Keratinocyte (primary cell): ENCODE measurements around the gene ZNF100. TPM values are rescaled to one million over a fixed set of nuclear protein-coding genes. Genes with fewer than 3 reads are reported as not detected.

Experiments used
- DNase-seq: peaks from one replicate; pipeline ENCODE4 v3.0.0-alpha.2; 2011; ENCODE audit warnings: low read depth, missing footprints, low spot score
- FAIRE-seq: peaks from 2 replicates; lab custom pipeline; 2011; peaks lifted over from hg19 to GRCh38; lab: Jason Lieb, UNC
- H2AFZ ChIP-seq: 2 replicates; pipeline ENCODE4 v1.6.0; 2012; ENCODE audit warnings: low read length, control low read depth, inconsistent platforms; ENCODE audit not compliant: control insufficient read depth
- H3K27ac ChIP-seq: 2 replicates; pipeline ENCODE4 v1.5.1; 2011; ENCODE audit warnings: low read length; ENCODE audit not compliant: control insufficient read depth, insufficient read depth
- H3K27me3 ChIP-seq: 3 replicates; pipeline ENCODE4 v1.6.0; 2011; ENCODE audit warnings: low read length; ENCODE audit not compliant: control insufficient read depth, insufficient read depth; ENCODE audit errors: extremely low read depth
- H3K36me3 ChIP-seq, 2 experiments: 2 replicates in 1 of 2; 3 replicates in 1 of 2; pipeline ENCODE4 v1.5.1; 2011; ENCODE audit warnings: low read length in 2 of 2, mild to moderate bottlenecking in 1 of 2; ENCODE audit not compliant: control insufficient read depth in 2 of 2, insufficient read depth in 2 of 2; ENCODE audit errors: extremely low read depth in 1 of 2
- H3K4me1 ChIP-seq: 3 replicates; pipeline ENCODE4 v1.5.1; 2011; ENCODE audit warnings: low read length; ENCODE audit not compliant: control insufficient read depth, insufficient read depth; ENCODE audit errors: extremely low read depth
- H3K4me2 ChIP-seq: 3 replicates; pipeline ENCODE4 v1.6.0; 2011; ENCODE audit warnings: low read depth, low read length; ENCODE audit not compliant: control insufficient read depth, insufficient read depth; ENCODE audit errors: extremely low read depth
- H3K4me3 ChIP-seq, 3 experiments: fragments of 200-600 bp in 1 of 3; sonication (generic) in 1 of 3; 2 replicates in 2 of 3; 3 replicates in 1 of 3; pipeline ENCODE4 v1.5.1; 2011 to 2016; ENCODE audit warnings: low read length in 3 of 3, mild to moderate bottlenecking in 3 of 3, control low read depth in 2 of 3, inconsistent platforms in 1 of 3, low read depth in 1 of 3, mixed read lengths in 1 of 3, mixed run types in 1 of 3, moderate library complexity in 1 of 3; ENCODE audit not compliant: control insufficient read depth in 2 of 3, insufficient read depth in 2 of 3; ENCODE audit errors: extremely low read depth in 1 of 3
- H3K79me2 ChIP-seq: 2 replicates; pipeline ENCODE4 v1.6.0; 2012; ENCODE audit warnings: low read length; ENCODE audit not compliant: control insufficient read depth, insufficient read depth
- H3K9ac ChIP-seq: 3 replicates; pipeline ENCODE4 v1.6.0; 2011; ENCODE audit warnings: low read length; ENCODE audit not compliant: control insufficient read depth, insufficient read depth; ENCODE audit errors: extremely low read depth
- H3K9me1 ChIP-seq: 3 replicates; pipeline ENCODE4 v1.6.0; 2011; ENCODE audit warnings: low read length; ENCODE audit not compliant: control insufficient read depth, insufficient read depth; ENCODE audit errors: extremely low read depth
- H3K9me3 ChIP-seq: 2 replicates; pipeline ENCODE4 v1.5.1; 2012; ENCODE audit warnings: low read depth, low read length; ENCODE audit not compliant: control insufficient read depth
- H4K20me1 ChIP-seq: 3 replicates; pipeline ENCODE4 v1.6.0; 2011; ENCODE audit warnings: low read length; ENCODE audit not compliant: control insufficient read depth, insufficient read depth; ENCODE audit errors: extremely low read depth
- CTCF ChIP-seq, 3 experiments: IDR thresholded peaks in 1 of 3; conservative IDR thresholded peaks in 1 of 3; optimal IDR thresholded peaks in 1 of 3; 2 replicates in 2 of 3; 3 replicates in 1 of 3; pipeline versions ENCODE3 to v1.5.1; 2011; ENCODE audit warnings: low read length in 3 of 3, mild to moderate bottlenecking in 3 of 3, moderate library complexity in 2 of 3, control low read depth in 1 of 3, inconsistent platforms in 1 of 3; ENCODE audit not compliant: insufficient read depth in 2 of 3; ENCODE audit errors: extremely low read depth in 1 of 3
- EZH2 ChIP-seq: IDR thresholded peaks from one replicate; pipeline ENCODE4 v1.6.1; 2012; ENCODE audit warnings: inconsistent platforms, mild to moderate bottlenecking, low read length, moderate library complexity
- dilution Hi-C: fragments of 300-500 bp; cut with MboI; formaldehyde crosslinking; loops from one replicate; pipeline ENCODE4 v1.7.0; 2020; ENCODE audit warnings: low sequenced_read_pairs; ENCODE audit not compliant: extremely low pct_ligation_motif_present
- polyA plus RNA-seq, 5 experiments: library from polyadenylated mRNA; depleted of rRNA in 3 of 5; stranded (reverse) in 3 of 5; stranded (forward) in 1 of 5; unstranded in 1 of 5; fragments of >200 nt; gene quantifications; 1 replicate in 1 of 5; 2 replicates in 3 of 5; 3 replicates in 1 of 5; pipeline versions ENCODE4 v1.2.1 to v1.2.3, GENCODE V29; 2011 to 2012; ENCODE audit warnings: missing spikeins in 2 of 5, low read depth in 1 of 5, low replicate concordance in 1 of 5

The ZNF100 gene
- polyA plus RNA-seq, 1 donor (not counting 4 experiments of a cell fraction or from before 2014, with no cell fraction given), result 4.7 TPM

DNA sequence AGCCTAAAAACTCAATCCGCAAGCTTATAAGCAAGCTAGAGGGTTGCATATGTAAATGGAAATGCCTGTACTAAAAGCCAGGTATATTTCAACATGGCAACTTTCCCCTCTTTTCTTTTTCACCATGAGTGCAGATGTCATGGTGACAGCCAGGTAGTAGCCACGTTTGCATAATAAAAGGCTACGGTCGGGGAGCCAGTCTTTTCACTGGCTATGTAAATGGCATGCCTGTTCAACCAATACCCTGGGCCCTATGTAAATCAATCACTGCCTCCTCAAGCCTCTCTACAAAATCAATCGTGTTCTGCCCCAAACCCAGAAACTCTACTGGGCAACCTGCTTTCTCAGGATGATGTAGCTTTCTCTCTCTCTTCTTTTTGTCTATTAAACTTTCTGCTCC is 87.4 kb downstream of the ZNF100 start:
- H3K27ac ChIP-seq, result no peak overlapping the region
- no peaks in the 10 kb centered on the region for H3K27me3 ChIP-seq
- H3K4me1 ChIP-seq, result no peaks in the 10 kb centered on the region
- H4K20me1 ChIP-seq, result no peaks in the 10 kb centered on the region
- H3K79me2 ChIP-seq, result no peaks in the 10 kb centered on the region
- TF ChIP-seq CTCF (optimal IDR thresholded peaks at IDR 0.05 in 1 of 3, IDR thresholded peaks at IDR 0.05 in 1 of 3, conservative IDR thresholded peaks at IDR 0.05 in 1 of 3; ENCODE audit: extremely low read depth in 1 of 3, insufficient read depth in 2 of 3, low read length in 3 of 3) (no peak), EZH2 (no peak)
- no peak overlapping the region for H3K9ac ChIP-seq
- dilution Hi-C loops, result no loop called here
- no peak for DNase-seq
- peaks cover 7% of the 10 kb centered on the region for H3K9me3 ChIP-seq
- no peaks in the 10 kb centered on the region for H3K9me1 ChIP-seq
- H3K4me3 ChIP-seq, result no peak overlapping the region
- no peak for FAIRE-seq
- H3K36me3 ChIP-seq, result no peaks in the 10 kb centered on the region
- H3K4me2 ChIP-seq, result no peak overlapping the region
- H2AFZ ChIP-seq, result no peak overlapping the region

DNA sequence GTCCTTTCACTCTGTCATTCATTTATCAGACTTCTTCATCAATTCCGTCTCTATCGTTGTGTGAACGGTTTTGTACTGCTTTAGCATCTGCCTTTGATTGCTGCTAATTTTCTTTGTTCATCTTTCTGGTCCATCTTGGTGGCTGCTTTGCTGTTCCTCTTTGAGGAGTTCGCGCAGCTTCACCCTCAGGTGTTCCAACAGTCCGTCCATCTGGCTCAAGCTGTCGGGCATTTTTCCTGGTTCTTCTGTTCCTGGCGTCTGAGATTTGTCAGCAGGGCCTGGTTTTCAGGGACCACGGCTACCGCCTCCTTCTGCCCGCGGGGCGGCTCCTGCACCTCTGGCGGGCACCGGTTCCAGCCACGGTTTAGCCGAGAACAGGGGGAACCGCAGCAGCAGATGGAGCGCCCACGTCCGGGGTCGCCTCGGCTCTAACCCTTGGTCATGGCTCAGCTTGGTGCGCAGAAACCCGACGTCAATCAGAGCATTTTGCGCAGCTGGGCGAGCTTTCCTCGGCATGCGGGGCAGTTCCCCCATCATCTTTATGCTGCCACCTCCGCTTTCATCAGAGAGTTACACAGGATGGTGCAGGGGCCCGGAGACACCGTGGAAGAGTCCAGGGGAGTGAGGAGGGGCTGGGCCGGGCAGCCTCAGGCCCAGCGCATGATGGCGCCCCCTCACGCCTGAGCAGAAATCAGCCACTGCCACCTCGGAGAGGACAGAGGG is 89.5 kb downstream of the ZNF100 start:
- FAIRE-seq, result no peak
- no peak overlapping the region for H3K27ac ChIP-seq
- no peak for TF ChIP-seq CTCF (optimal IDR thresholded peaks at IDR 0.05 in 1 of 3, IDR thresholded peaks at IDR 0.05 in 1 of 3, conservative IDR thresholded peaks at IDR 0.05 in 1 of 3; ENCODE audit: extremely low read depth in 1 of 3, insufficient read depth in 2 of 3, low read length in 3 of 3)
- no peak for TF ChIP-seq EZH2
- no peaks in the 10 kb centered on the region for H3K27me3 ChIP-seq
- H3K9ac ChIP-seq, result no peak overlapping the region
- dilution Hi-C loops, result no loop called here
- peaks cover 5% of the 10 kb centered on the region for H3K9me3 ChIP-seq
- no peak overlapping the region for H3K4me2 ChIP-seq
- no peak overlapping the region for H2AFZ ChIP-seq
- H3K4me3 ChIP-seq, result no peak overlapping the region
- H3K9me1 ChIP-seq, result no peaks in the 10 kb centered on the region
- no peaks in the 10 kb centered on the region for H3K4me1 ChIP-seq
- H3K79me2 ChIP-seq, result no peaks in the 10 kb centered on the region
- no peaks in the 10 kb centered on the region for H3K36me3 ChIP-seq
- no peaks in the 10 kb centered on the region for H4K20me1 ChIP-seq
- DNase-seq, result no peak
